Epithelial cell of esophagus (primary cell): ENCODE data around the gene TAF6.
A peak's percentile ranks its signal among the peaks of the same experiment; 100 is the strongest.

Experiments
- DNase-seq: peaks from one replicate; pipeline ENCODE4 v3.0.0; 2010; ENCODE audit warnings: low read depth
- H3K4me3 ChIP-seq: 2 replicates; pipeline ENCODE4 v1.5.1; 2011; ENCODE audit warnings: mild to moderate bottlenecking, low read length, control low read depth
- CTCF ChIP-seq: IDR thresholded peaks from 2 replicates; pipeline ENCODE4 v1.5.1; 2011; ENCODE audit warnings: low read depth, mild to moderate bottlenecking, low read length, control low read depth, inconsistent platforms; ENCODE audit not compliant: insufficient read depth; ENCODE audit errors: missing control alignments

The TAF6 gene

GRCh38 chr7:100119072-100119969 lies at the start of gene TAF6, which contains the start of gene CNPY4:
TAF6 (minus strand) TSS chr7:100119358; CDS start chr7:100114209, 5,149 bp downstream.
CNPY4 (plus strand) TSS chr7:100119634; CDS start chr7:100119745, 111 bp downstream.
- peak within 1 kb of the TSS; percentile 90 for H3K4me3 ChIP-seq
- peak; percentile 12 for TF ChIP-seq CTCF
- DNase-seq, result peak; percentile 96

DNA sequence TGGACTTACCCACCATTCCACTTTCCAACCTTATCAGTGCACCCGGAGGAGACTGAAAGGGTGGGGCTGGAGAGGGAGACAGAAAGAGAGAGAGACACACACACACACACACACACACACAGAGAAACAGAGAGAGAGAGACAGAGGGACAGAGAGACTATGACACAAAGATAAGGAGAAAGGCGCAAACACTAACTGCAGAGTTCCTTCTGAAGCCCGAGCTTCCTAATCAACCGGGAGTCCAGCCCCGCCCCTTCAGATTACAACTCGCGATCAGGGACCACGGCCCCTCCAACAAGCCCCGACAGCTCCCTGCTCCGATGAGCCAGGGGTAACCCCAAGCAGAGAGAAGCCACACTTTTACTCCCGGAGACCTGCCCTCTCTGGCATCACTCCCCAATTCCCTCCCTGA lies 48.8 kb upstream of the TAF6 start:
- H3K4me3 ChIP-seq, result peak overlapping the region; percentile 51
- peak; percentile 32 for DNase-seq
- TF ChIP-seq CTCF, result no peak

GRCh38 chr7:100166970-100167911 lies 48.1 kb upstream of the TAF6 start:
- no peak for TF ChIP-seq CTCF
- H3K4me3 ChIP-seq, result peak overlapping the region; percentile 51
- no peak for DNase-seq

GRCh38 chr7:100166317-100166940 lies 47.3 kb upstream of the TAF6 start:
- no peak overlapping the region for H3K4me3 ChIP-seq
- no peak for TF ChIP-seq CTCF
- no peak for DNase-seq

GRCh38 chr7:100163871-100164270 lies 44.7 kb upstream of the TAF6 start:
- DNase-seq, result no peak
- no peak overlapping the region for H3K4me3 ChIP-seq
- no peak for TF ChIP-seq CTCF

- DNase-seq, result peak; percentile 93
- TF ChIP-seq CTCF, result no peak
- no peak overlapping the region for H3K4me3 ChIP-seq
These were observed 43.9 kb upstream of the TAF6 start for GRCh38 chr7:100163006-100163531.
